Measurements from ENCODE around the gene PGBD5. TPM values are rescaled to one million over a fixed set of nuclear protein-coding genes. Genes with fewer than 3 reads are reported as not detected.

Gene PGBD5
- total RNA-seq, 8 experiments from 2014 or later, result 0.66 to 28.8 (median 12.3) TPM

GRCh38 chr1:230401101-230401500 lies 25.0 kb downstream of the PGBD5 start:
- in situ Hi-C loops (cut with MboI; ENCODE audit: low pct_unique_long_range_greater_than_20kb in 2 of 9, low sequenced_read_pairs in 9 of 9, unreplicated experiment in 9 of 9), result no loop called here
- peaks cover 6 to 14% of the 10 kb centered on the region in 2 donors for H3K4me1 ChIP-seq (replicated peaks in 1 of 2)
- H3K27ac ChIP-seq, result peak overlapping the region; percentile 62 to 75
- H3K4me3 ChIP-seq, result no peak overlapping the region
- ATAC-seq (replicated peaks in 6 of 8), result peak in 5 of 8 experiments; percentile 23 to 84 (median 78)
- WGBS, 10 experiments, result 40 to 100% (median 69%) methylated on average over 1 to 10 of the region's 14 CpGs; no CpG with 5 or more reads in 2 of the 10 experiments

- Histone ChIP-seq H3K4me1 (replicated peaks in 1 of 2) (peaks cover 6 to 14% of the 10 kb centered on the region in 2 donors), H3K27ac (no peak overlapping the region), H3K4me3 (no peak overlapping the region)
- ATAC-seq (replicated peaks in 6 of 8), result no peak
- 20 to 89% (median 67%) methylated on average over 1 to 8 of the region's 8 CpGs; no CpG with 5 or more reads in 5 of the 10 experiments for WGBS, 10 experiments
- in situ Hi-C loops (cut with MboI; ENCODE audit: low pct_unique_long_range_greater_than_20kb in 2 of 9, low sequenced_read_pairs in 9 of 9, unreplicated experiment in 9 of 9), result no loop called here
These were observed 26.2 kb downstream of the PGBD5 start for GRCh38 chr1:230400007-230400344.

GRCh38 chr1:230399321-230400006 lies 26.7 kb downstream of the PGBD5 start:
- Histone ChIP-seq H3K4me3 (no peak overlapping the region), H3K4me1 (replicated peaks in 1 of 2) (peaks cover 6 to 14% of the 10 kb centered on the region in 2 donors), H3K27ac (no peak overlapping the region)
- 47 to 100% (median 92%) methylated on average over 1 to 20 of the region's 22 CpGs; no CpG with 5 or more reads in 2 of the 10 experiments for WGBS, 10 experiments
- in situ Hi-C loops (cut with MboI; ENCODE audit: low pct_unique_long_range_greater_than_20kb in 2 of 9, low sequenced_read_pairs in 9 of 9, unreplicated experiment in 9 of 9), result no loop called here
- no peak for ATAC-seq (replicated peaks in 6 of 8)

- no peak overlapping the region for H3K27ac ChIP-seq
- in situ Hi-C loops (cut with MboI; ENCODE audit: low pct_unique_long_range_greater_than_20kb in 2 of 9, low sequenced_read_pairs in 9 of 9, unreplicated experiment in 9 of 9), result no loop called here
- H3K4me3 ChIP-seq, result no peak overlapping the region
- WGBS, 10 experiments, result 67 to 93% (median 88%) methylated on average over 3 to 8 of the region's 8 CpGs; no CpG with 5 or more reads in 3 of the 10 experiments
- ATAC-seq (replicated peaks in 6 of 8), result no peak
- H3K4me1 ChIP-seq (replicated peaks in 1 of 2), result peaks cover 6 to 14% of the 10 kb centered on the region in 2 donors
These were observed 27.3 kb downstream of the PGBD5 start for GRCh38 chr1:230398856-230399255.

- Histone ChIP-seq H3K27ac (no peak overlapping the region), H3K4me1 (replicated peaks in 1 of 2) (peaks cover 6 to 12% of the 10 kb centered on the region in 2 donors), H3K4me3 (no peak overlapping the region)
- 10 to 96% (median 90%) methylated on average over 1 to 10 of the region's 10 CpGs; no CpG with 5 or more reads in 1 of the 10 experiments for WGBS, 10 experiments
- in situ Hi-C loops (cut with MboI; ENCODE audit: low pct_unique_long_range_greater_than_20kb in 2 of 9, low sequenced_read_pairs in 9 of 9, unreplicated experiment in 9 of 9), result no loop called here
- no peak for ATAC-seq (replicated peaks in 6 of 8)
These were observed 29.2 kb downstream of the PGBD5 start for GRCh38 chr1:230396966-230397365.

- in situ Hi-C loops (cut with MboI; ENCODE audit: low pct_unique_long_range_greater_than_20kb in 2 of 9, low sequenced_read_pairs in 9 of 9, unreplicated experiment in 9 of 9), result no loop called here
- no peak overlapping the region for H3K4me3 ChIP-seq
- 6 to 100% (median 100%) methylated on average over 1 of the region's 1 CpG; no CpG with 5 or more reads in 7 of the 10 experiments for WGBS, 10 experiments
- peaks cover 1 to 6% of the 10 kb centered on the region in 2 donors for H3K4me1 ChIP-seq (replicated peaks in 1 of 2)
- no peak overlapping the region for H3K27ac ChIP-seq
- ATAC-seq (replicated peaks in 6 of 8), result no peak
These were observed 30.2 kb downstream of the PGBD5 start for GRCh38 chr1:230395932-230396331.

- ATAC-seq (replicated peaks in 6 of 8), result no peak
- WGBS, 10 experiments, result no CpG with 5 or more reads among the region's 8 CpGs
- Histone ChIP-seq H3K4me1 (replicated peaks in 1 of 2) (peaks cover 0 to 6% of the 10 kb centered on the region in 2 donors), H3K27ac (no peak overlapping the region), H3K4me3 (no peak overlapping the region)
- in situ Hi-C loops (cut with MboI; ENCODE audit: low pct_unique_long_range_greater_than_20kb in 2 of 9, low sequenced_read_pairs in 9 of 9, unreplicated experiment in 9 of 9), result no loop called here
These were observed 31.4 kb downstream of the PGBD5 start for GRCh38 chr1:230394741-230395140.

GRCh38 chr1:230394134-230394533 lies 32.0 kb downstream of the PGBD5 start:
- 60 to 90% (median 80%) methylated on average over 2 to 3 of the region's 7 CpGs; no CpG with 5 or more reads in 5 of the 10 experiments for WGBS, 10 experiments
- no peak overlapping the region for H3K27ac ChIP-seq
- in situ Hi-C loops (cut with MboI; ENCODE audit: low pct_unique_long_range_greater_than_20kb in 2 of 9, low sequenced_read_pairs in 9 of 9, unreplicated experiment in 9 of 9), result no loop called here
- H3K4me1 ChIP-seq (replicated peaks in 1 of 2), result peaks cover 0 to 6% of the 10 kb centered on the region in 2 donors
- no peak overlapping the region for H3K4me3 ChIP-seq
- no peak for ATAC-seq (replicated peaks in 6 of 8)

- Histone ChIP-seq H3K4me1 (replicated peaks in 1 of 2) (peaks cover 0 to 6% of the 10 kb centered on the region in 2 donors), H3K27ac (no peak overlapping the region), H3K4me3 (no peak overlapping the region)
- 80 to 100% (median 93%) methylated on average over 1 to 8 of the region's 18 CpGs; no CpG with 5 or more reads in 5 of the 10 experiments for WGBS, 10 experiments
- ATAC-seq (replicated peaks in 6 of 8), result no peak
- in situ Hi-C loops (cut with MboI; ENCODE audit: low pct_unique_long_range_greater_than_20kb in 2 of 9, low sequenced_read_pairs in 9 of 9, unreplicated experiment in 9 of 9), result no loop called here
These were observed 32.4 kb downstream of the PGBD5 start for GRCh38 chr1:230393722-230394121.

GRCh38 chr1:230392920-230393521 lies 33.1 kb downstream of the PGBD5 start:
- Histone ChIP-seq H3K4me3 (no peak overlapping the region), H3K27ac (no peak overlapping the region), H3K4me1 (replicated peaks in 1 of 2) (peaks cover 0 to 6% of the 10 kb centered on the region in 2 donors)
- in situ Hi-C loops (cut with MboI; ENCODE audit: low pct_unique_long_range_greater_than_20kb in 2 of 9, low sequenced_read_pairs in 9 of 9, unreplicated experiment in 9 of 9), result no loop called here
- 60 to 76% methylated on average over 1 to 3 of the region's 9 CpGs; no CpG with 5 or more reads in 8 of the 10 experiments for WGBS, 10 experiments
- ATAC-seq (replicated peaks in 6 of 8), result no peak

- peak in 3 of 8 experiments; percentile 21 to 43 (median 34) for ATAC-seq (replicated peaks in 6 of 8)
- in situ Hi-C loops (cut with MboI; ENCODE audit: low pct_unique_long_range_greater_than_20kb in 2 of 9, low sequenced_read_pairs in 9 of 9, unreplicated experiment in 9 of 9), result no loop called here
- Histone ChIP-seq H3K4me1 (replicated peaks in 1 of 2) (peaks cover 0 to 6% of the 10 kb centered on the region in 2 donors), H3K4me3 (no peak overlapping the region), H3K27ac (no peak overlapping the region)
- WGBS, 10 experiments, result 40 to 100% (median 68%) methylated on average over 1 to 5 of the region's 9 CpGs; no CpG with 5 or more reads in 4 of the 10 experiments
These were observed 33.6 kb downstream of the PGBD5 start for GRCh38 chr1:230392536-230392909.

GRCh38 chr1:230391776-230392535 lies 34.2 kb downstream of the PGBD5 start:
- in situ Hi-C loops (cut with MboI; ENCODE audit: low pct_unique_long_range_greater_than_20kb in 2 of 9, low sequenced_read_pairs in 9 of 9, unreplicated experiment in 9 of 9), result no loop called here
- Histone ChIP-seq H3K4me3 (no peak overlapping the region), H3K4me1 (replicated peaks in 1 of 2) (peaks cover 0 to 6% of the 10 kb centered on the region in 2 donors), H3K27ac (no peak overlapping the region)
- 10 to 63% (median 56%) methylated on average over 1 to 17 of the region's 20 CpGs; no CpG with 5 or more reads in 1 of the 10 experiments for WGBS, 10 experiments
- peak in 3 of 8 experiments; percentile 42 to 52 (median 51) for ATAC-seq (replicated peaks in 6 of 8)

- in situ Hi-C loops (cut with MboI; ENCODE audit: low pct_unique_long_range_greater_than_20kb in 2 of 9, low sequenced_read_pairs in 9 of 9, unreplicated experiment in 9 of 9), result no loop called here
- Histone ChIP-seq H3K27ac (no peak overlapping the region), H3K4me3 (no peak overlapping the region), H3K4me1 (replicated peaks in 1 of 2) (peaks cover 0 to 6% of the 10 kb centered on the region in 2 donors)
- WGBS, 10 experiments, result 75 to 100% (median 93%) methylated on average over 1 to 2 of the region's 2 CpGs; no CpG with 5 or more reads in 6 of the 10 experiments
- ATAC-seq (replicated peaks in 6 of 8), result no peak
These were observed 35.8 kb downstream of the PGBD5 start for GRCh38 chr1:230390371-230390770.
